Heart right ventricle (tissue), 16 donors: ENCODE data around the gene CGN. TPM values are rescaled to one million over a fixed set of nuclear protein-coding genes. Genes with fewer than 3 reads are reported as not detected.

Experiments used
- ATAC-seq, 8 donors: fragments of 200-7000 bp; cut with Tn5 transposase; one replicate each; pipeline ENCODE4 v1.9.1; 2020; ENCODE audit warnings: mild to moderate bottlenecking in 8 of 8, moderate library complexity in 8 of 8, moderate number of reproducible peaks in 1 of 8
- DNase-seq, 2 donors: peaks; one replicate each; pipeline ENCODE4 v3.0.0-alpha.2; 2020
- H3K27ac ChIP-seq, 10 donors: fragments of 200-600 bp; sonication (generic) in 2 of 10; one replicate each; pipeline versions ENCODE4 v1.5.0 to v1.8.0; 2020 to 2022; ENCODE audit warnings: mild to moderate bottlenecking in 3 of 10
- H3K27me3 ChIP-seq, 7 donors: fragments of 200-600 bp; one replicate each; pipeline ENCODE4 v1.8.0; 2021 to 2022; ENCODE audit warnings: mild to moderate bottlenecking in 2 of 7
- H3K36me3 ChIP-seq, 9 donors: fragments of 200-600 bp; sonication (generic) in 1 of 9; one replicate each; pipeline versions ENCODE4 v1.5.0 to v1.8.0; 2020 to 2022; ENCODE audit warnings: mild to moderate bottlenecking in 2 of 9
- H3K4me1 ChIP-seq, 9 donors: fragments of 200-600 bp; sonication (generic) in 1 of 9; one replicate each; pipeline versions ENCODE4 v1.5.0 to v1.8.0; 2020 to 2022; ENCODE audit warnings: mild to moderate bottlenecking in 4 of 9
- H3K4me3 ChIP-seq, 10 donors: fragments of 200-600 bp; sonication (generic) in 2 of 10; one replicate each; pipeline versions ENCODE4 v1.5.0 to v1.8.0; 2020 to 2022; ENCODE audit warnings: mild to moderate bottlenecking in 7 of 10, moderate library complexity in 2 of 10
- H3K9me3 ChIP-seq, 11 donors: fragments of 200-600 bp in 10 of 11; sonication (generic) in 2 of 11; one replicate each; pipeline versions ENCODE4 v1.5.0 to v1.8.0; 2013 to 2022; ENCODE audit warnings: mild to moderate bottlenecking in 2 of 11, control low read depth in 1 of 11, moderate library complexity in 1 of 11
- CTCF ChIP-seq, 9 donors: fragments of 200-600 bp; sonication (generic) in 2 of 9; IDR thresholded peaks; one replicate each; pipeline versions ENCODE4 v1.5.0 to v1.8.0; 2021 to 2022; ENCODE audit warnings: antibody characterized with exemption in 9 of 9, mild to moderate bottlenecking in 5 of 9, moderate library complexity in 1 of 9
- WGBS, 2 donors: extraction: QIAGEN DNeasy Blood & Tissue Kit; methylation state at CpG; one replicate each; pipeline ENCODE4 v1.1.7; 2013; ENCODE audit warnings: inconsistent platforms in 1 of 2; 5-methylcytosine and 5-hydroxymethylcytosine counted together
- intact Hi-C, 10 donors: fragments of 100-400 bp; cut with DNase I; formaldehyde crosslinking; loops; one replicate each; pipeline versions ENCODE4 v1.11.1 to v1.14.2; 2022
- polyA plus RNA-seq, 2 donors: library from polyadenylated mRNA; stranded (reverse); fragments of 200-250 nt; gene quantifications; one replicate each; pipeline ENCODE4 v1.2.3, GENCODE V29; 2013
- total RNA-seq, 10 donors: library from RNA; stranded (reverse); fragmentation: NEBNext Ultra II Directional in 3 of 10; extraction: Animal tissue kit (Norgen Biotek cat#: 25700) in 3 of 10; gene quantifications; one replicate each; pipeline versions ENCODE4 v1.2.1 to v1.2.4, GENCODE V29; 2021 to 2023
- donor health status: Arrhythmogenic right ventricular cardiomyopathy.
- donor health status: ischemic (EF 13 %, LVEDD 7.1; RV severe dilation, severe dysfunction).
- donor health status: healthy with polysubstance abuse.
- donor health status: DM: no; HTN: yes; CAD: no.
- donor health status: DM: no; HTN: no; CAD: no.
- donor health status: ischemic (EF 25% LVEDD 6.9; RV normal size, moderate dysfunction).
- donor health status: ischemic (EF 25% LVEDD 5.7; RV mildly dilated, moderate dysfunction).
- donor health status: healthy.
- donor health status: DM: yes; HTN: yes; CAD: no.
- donor health status: Ischemic cardiomyopathy.
- donor health status: ischemic (EF 35%, LVEDD 5.7; RV mildly dilated, moderate dysfunction).
- donor health status: nonischemic (EF 11% LVEDD 7.7; RV severe dilation, severe dysfunction).
- donor health status: DM: yes; HTN: yes; CAD: no.
- donor health status: PGD.
- donor health status: ischemic (EF 29% LVEDD 5.4; RV normal size, mild dysfunction).
- donor health status: nonischemic (EF 23%, LVEDD 6.1; RV moderate dilation, normal function).

The CGN gene
- total and polyA plus RNA-seq, 12 donors: 0.07 to 0.73 (median 0.27) TPM; not detected in 3

GRCh38 chr1:151478140-151478812, 32.9 kb upstream of the CGN start:
- intact Hi-C loops: loop anchor here in 1 of 10 donors (10.0 kb wide), 1 partner anchor 57 kb away; no protein-coding TSS in a partner anchor
- TF ChIP-seq CTCF (IDR thresholded peaks at IDR 0.05): no peak
- 96 to 100% methylated on average over 1 of the region's 1 CpG for whole genome bisulfite sequencing, 2 donors
- DNase-seq (no peak), ATAC-seq (no peak)
- H3K9me3 ChIP-seq: peaks cover 0 to 15% (median 0%) of the 10 kb centered on the region in 11 donors
- no peak overlapping the region for H3K4me3 ChIP-seq
- no peaks in the 10 kb centered on the region for H3K27me3 ChIP-seq
- no peaks in the 10 kb centered on the region for H3K36me3 ChIP-seq
- peaks cover 0 to 6% (median 0%) of the 10 kb centered on the region in 9 donors for H3K4me1 ChIP-seq
- no peak overlapping the region for H3K27ac ChIP-seq

- Histone ChIP-seq H3K4me3 (no peak overlapping the region), H3K4me1 (peaks cover 0 to 1% (median 0%) of the 10 kb centered on the region in 9 donors), H3K27me3 (no peaks in the 10 kb centered on the region), H3K36me3 (no peaks in the 10 kb centered on the region), H3K27ac (no peak overlapping the region), H3K9me3 (peaks cover 0 to 15% (median 0%) of the 10 kb centered on the region in 11 donors)
- TF ChIP-seq CTCF (IDR thresholded peaks at IDR 0.05): no peak
- DNase-seq: no peak
- 68 to 80% methylated on average over 2 of the region's 2 CpGs for WGBS, 2 donors
- no peak for ATAC-seq
- intact Hi-C loops: loop anchor here in 1 of 10 donors (10.0 kb wide), 1 partner anchor 56 kb away; no protein-coding TSS in a partner anchor
These were observed 32.3 kb upstream of the CGN start for GRCh38 chr1:151478923-151479322.

- H3K27me3 ChIP-seq: no peaks in the 10 kb centered on the region
- no peak for ATAC-seq
- peaks cover 0 to 15% (median 0%) of the 10 kb centered on the region in 11 donors for H3K9me3 ChIP-seq
- H3K4me1 ChIP-seq: no peaks in the 10 kb centered on the region
- TF ChIP-seq CTCF (IDR thresholded peaks at IDR 0.05): no peak
- DNase-seq: no peak
- intact Hi-C loops: loop anchor here in 1 of 10 donors (10.0 kb wide), 1 partner anchor 55 kb away; no protein-coding TSS in a partner anchor
- 84% methylated on average over 5 of the region's 5 CpGs for WGBS, 2 donors
- no peak overlapping the region for H3K4me3 ChIP-seq
- no peaks in the 10 kb centered on the region for H3K36me3 ChIP-seq
- H3K27ac ChIP-seq: no peak overlapping the region
These were observed 31.7 kb upstream of the CGN start for GRCh38 chr1:151479462-151479861.

- no peaks in the 10 kb centered on the region for H3K4me1 ChIP-seq
- DNase-seq (no peak), ATAC-seq (no peak)
- peaks cover 0 to 15% (median 0%) of the 10 kb centered on the region in 11 donors for H3K9me3 ChIP-seq
- no peak overlapping the region for H3K4me3 ChIP-seq
- H3K27me3 ChIP-seq: no peaks in the 10 kb centered on the region
- no peaks in the 10 kb centered on the region for H3K36me3 ChIP-seq
- no peak overlapping the region for H3K27ac ChIP-seq
- 97 to 98% methylated on average over 1 of the region's 1 CpG for whole genome bisulfite sequencing, 2 donors
- intact Hi-C loops: no loop called here
- no peak for TF ChIP-seq CTCF (IDR thresholded peaks at IDR 0.05)
These were observed 29.2 kb upstream of the CGN start for GRCh38 chr1:151482017-151482416.
